ENCODE data around the gene AMZ1. TPM values are rescaled to one million over a fixed set of nuclear protein-coding genes. Genes with fewer than 3 reads are reported as not detected.

The AMZ1 gene
- total and polyA plus RNA-seq, 10 of the 15 experiments (the other 5 are each of a cell fraction or from before 2014, with no cell fraction given) = 0.02 to 2.0 (median 0.69) TPM

GRCh38 chr7:2688409-2689342 is 674 bp downstream of the AMZ1 start (continued):
- TF ChIP-seq ZBTB11 (CRISPR knock-in tag; IDR thresholded peaks at IDR 0.05) = no peak
- TF ChIP-seq ZNF687 (IDR thresholded peaks at IDR 0.05) = no peak
- no peak for TF ChIP-seq ZNF274 (IDR thresholded peaks at IDR 0.05; ENCODE audit: insufficient read depth, insufficient read length)
- no peak for TF ChIP-seq SREBF1 (IDR thresholded peaks at IDR 0.05; ENCODE audit: low read length)
- TF ChIP-seq MEF2B (IDR thresholded peaks at IDR 0.05; ENCODE audit: partially characterized antibody, poor library complexity, severe bottlenecking) = peak; percentile 44
- no peak for TF ChIP-seq CEBPB (IDR thresholded peaks at IDR 0.05; ENCODE audit: borderline replicate concordance in 1 of 2, low read depth in 2 of 2, low read length in 2 of 2)
- TF ChIP-seq LARP7 (IDR thresholded peaks at IDR 0.05) = no peak
- no peak for TF ChIP-seq SRF (IDR thresholded peaks at IDR 0.05; ENCODE audit: low read depth in 2 of 2, low read length in 2 of 2)
- peak; percentile 47; the same call in 1 of the 2 replicates for TF ChIP-seq CREM (IDR thresholded peaks at IDR 0.05; ENCODE audit: low read depth)
- peak; percentile 77 for TF ChIP-seq MTA2 (IDR thresholded peaks at IDR 0.05; ENCODE audit: low read depth)
- no peak for TF ChIP-seq TCF7 (IDR thresholded peaks at IDR 0.05; ENCODE audit: borderline replicate concordance)
- no peak for TF ChIP-seq E4F1 (IDR thresholded peaks at IDR 0.05; ENCODE audit: borderline replicate concordance, partially characterized antibody)
- no peak for TF ChIP-seq ZNF24 (IDR thresholded peaks at IDR 0.05)
- TF ChIP-seq PKNOX1 (IDR thresholded peaks at IDR 0.05) = peak; percentile 38; the same call in 1 of the 2 replicates
- TF ChIP-seq ZBED1 (IDR thresholded peaks at IDR 0.05; ENCODE audit: borderline replicate concordance) = peak; percentile 28; the same call in 1 of the 2 replicates
- no peak for TF ChIP-seq SMAD1 (IDR thresholded peaks at IDR 0.05; ENCODE audit: low read depth, partially characterized antibody)

Data from GM12878 (cell line).